GM23248 (cell line): ENCODE data around the gene RASAL2.

Experiments
- EZH2 ChIP-seq: fragments of 200-600 bp; sonication (generic); IDR thresholded peaks from 2 replicates; pipeline ENCODE4 v1.6.1; 2018; ENCODE audit warnings: antibody characterized with exemption, mild to moderate bottlenecking; ENCODE audit not compliant: insufficient read depth, poor library complexity, severe bottlenecking
- EZH2phosphoT487 ChIP-seq: fragments of 200-600 bp; sonication (generic); IDR thresholded peaks from 2 replicates; pipeline ENCODE4 v1.6.1; 2018; ENCODE audit warnings: antibody characterized with exemption, moderate library complexity, mild to moderate bottlenecking, low read depth; ENCODE audit not compliant: insufficient read depth

DNA sequence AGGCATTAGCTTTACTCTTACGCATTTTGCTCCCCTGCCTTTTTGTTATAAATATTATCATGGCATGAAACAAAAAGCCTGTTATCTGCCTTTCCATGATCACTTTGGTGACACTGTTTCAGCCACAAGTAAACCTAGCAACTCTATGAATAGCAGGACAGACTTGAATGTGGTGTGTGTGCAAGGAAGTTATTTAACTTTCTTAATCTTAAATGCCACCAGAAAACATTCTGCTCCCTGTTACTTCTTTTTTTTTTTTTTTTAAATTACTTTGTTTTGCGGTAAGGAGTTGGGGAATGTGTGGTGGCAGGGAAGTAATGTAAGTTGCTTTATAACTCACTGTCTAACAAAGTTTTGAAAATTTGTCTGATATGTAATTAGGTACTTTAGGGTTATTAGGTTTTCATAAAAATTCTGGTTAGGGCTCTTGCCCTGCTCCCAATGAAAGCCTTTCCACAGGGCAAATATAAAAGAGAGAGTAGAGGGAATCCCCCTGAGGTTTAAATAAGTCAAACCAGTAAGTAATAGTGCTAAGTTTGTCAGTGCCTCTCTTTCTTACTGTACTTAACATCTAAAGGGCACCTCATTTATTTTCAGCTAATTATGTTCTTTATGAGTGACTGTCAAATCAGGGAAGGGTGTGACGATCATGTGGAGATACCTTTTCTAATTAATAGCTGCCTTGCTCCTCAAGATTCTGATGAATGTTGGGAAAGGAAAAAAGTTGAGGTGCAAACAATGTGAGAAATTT is 39.5 kb downstream of the RASAL2 start:
- no peak for TF ChIP-seq EZH2
- no peak for TF ChIP-seq EZH2phosphoT487
